ENCODE measurements around the gene BAX.

- no peak for TF ChIP-seq CTCF (IDR thresholded peaks at IDR 0.05; ENCODE audit: low read length)
- TF ChIP-seq EZH2phosphoT487 (IDR thresholded peaks at IDR 0.05; ENCODE audit: low read length): no peak
- no peak for TF ChIP-seq EZH2 (optimal IDR thresholded peaks at IDR 0.05; ENCODE audit: low read depth, low read length)
Measured at GRCh38 chr19:48968813-48969218, 14.1 kb downstream of the BAX start.
